ENCODE data around the gene KNCN.

Gene KNCN

GRCh38 chr1:46551597-46552095 lies at the start of gene KNCN:
TSS of gene KNCN (minus strand) at chr1:46551647. CDS start at chr1:46551215, 432 bp downstream.
- no peak for DNase-seq (ENCODE audit: low spot score)
- no peak for TF ChIP-seq CTCF (IDR thresholded peaks at IDR 0.05; ENCODE audit: extremely low read depth, missing control alignments)

GRCh38 chr1:46599059-46599970 lies 47.9 kb upstream of the KNCN start:
- TF ChIP-seq CTCF (IDR thresholded peaks at IDR 0.05; ENCODE audit: extremely low read depth, missing control alignments): no peak

GRCh38 chr1:46596846-46597245 lies 45.4 kb upstream of the KNCN start:
- DNase-seq (ENCODE audit: low spot score): no peak
- TF ChIP-seq CTCF (IDR thresholded peaks at IDR 0.05; ENCODE audit: extremely low read depth, missing control alignments): no peak

More at GRCh38 chr1:46599059-46599970, 47.9 kb upstream of the KNCN start:
- no peak for DNase-seq (ENCODE audit: low spot score)

- DNase-seq (ENCODE audit: low spot score): no peak
- no peak for TF ChIP-seq CTCF (IDR thresholded peaks at IDR 0.05; ENCODE audit: extremely low read depth, missing control alignments)
Measured at GRCh38 chr1:46596036-46596435, 44.6 kb upstream of the KNCN start.

- DNase-seq (ENCODE audit: low spot score): no peak
- TF ChIP-seq CTCF (IDR thresholded peaks at IDR 0.05; ENCODE audit: extremely low read depth, missing control alignments): no peak
Measured at GRCh38 chr1:46595127-46595526, 43.7 kb upstream of the KNCN start.

DNA sequence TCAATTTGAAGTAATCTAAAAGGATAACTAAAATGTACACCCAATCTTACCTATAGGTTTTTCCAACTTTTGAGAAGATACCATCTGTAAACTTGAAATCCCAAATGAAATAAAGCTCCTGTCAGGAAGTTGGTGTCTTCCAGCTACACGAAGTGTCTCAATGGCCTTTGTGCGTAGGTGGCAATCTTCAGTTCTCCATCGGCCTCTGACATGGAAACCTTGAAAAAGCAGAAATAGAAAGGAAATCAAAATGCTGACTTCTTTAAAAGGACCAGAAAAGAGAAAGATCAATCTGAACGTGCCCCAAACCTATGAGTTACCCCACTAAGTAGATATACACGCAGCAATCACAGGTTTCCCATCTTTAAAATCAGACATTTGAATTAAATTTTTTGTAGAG lies 42.6 kb upstream of the KNCN start:
- no peak for TF ChIP-seq CTCF (IDR thresholded peaks at IDR 0.05; ENCODE audit: extremely low read depth, missing control alignments)
- DNase-seq (ENCODE audit: low spot score): no peak

DNA sequence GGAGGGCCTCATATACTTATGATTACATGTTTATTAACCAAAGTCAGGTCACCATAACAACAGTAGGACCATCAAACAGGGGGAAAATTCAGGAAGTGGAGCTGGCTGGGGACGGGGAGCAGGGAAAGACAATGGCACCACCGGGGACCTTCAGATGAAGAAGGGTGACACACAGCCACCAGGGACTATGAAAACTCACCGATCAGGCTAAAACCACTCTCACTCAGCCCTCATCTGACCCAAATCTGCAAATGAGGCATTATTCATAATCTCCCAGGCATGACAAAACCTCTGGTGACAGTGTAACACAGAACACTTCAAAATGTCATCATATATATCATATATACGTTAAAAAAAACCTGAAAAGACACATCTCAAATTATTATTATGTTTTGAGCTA lies 41.4 kb upstream of the KNCN start:
- DNase-seq (ENCODE audit: low spot score): no peak
- no peak for TF ChIP-seq CTCF (IDR thresholded peaks at IDR 0.05; ENCODE audit: extremely low read depth, missing control alignments)
